DMS153 (cell line): Measurements from ENCODE around the gene PARP2.
"Not testable (repeated sequence)": the region's sequence is repeated elsewhere in the genome, so short reads cannot be mapped to it uniquely, and the experiment has no call there.

ENCODE experiments used
- DNase-seq: peaks from one replicate; lab custom pipeline; 2025; lab: John Stamatoyannopoulos, UW

Gene PARP2

GRCh38 chr14:20347747-20348146 lies 4.3 kb downstream of the PARP2 start:
- DNase-seq = no peak

- no peak for DNase-seq
Measured at GRCh38 chr14:20350282-20350681, 6.8 kb downstream of the PARP2 start.

- DNase-seq = no peak
Measured at GRCh38 chr14:20350860-20351259, 7.4 kb downstream of the PARP2 start.

- no peak for DNase-seq
Measured at GRCh38 chr14:20356422-20356821, 13.0 kb downstream of the PARP2 start.

- not testable (repeated sequence) for DNase-seq
Measured at GRCh38 chr14:20358474-20358873, 15.0 kb downstream of the PARP2 start.

GRCh38 chr14:20365928-20366327 lies 22.5 kb downstream of the PARP2 start:
- DNase-seq = no peak

- no peak for DNase-seq
Measured at GRCh38 chr14:20372796-20373195, 29.4 kb downstream of the PARP2 start.

- no peak for DNase-seq
Measured at GRCh38 chr14:20375471-20375870, 32.0 kb downstream of the PARP2 start.

GRCh38 chr14:20376071-20376588 lies 32.7 kb downstream of the PARP2 start:
- DNase-seq = no peak

- DNase-seq = no peak
Measured at GRCh38 chr14:20377171-20377570, 33.7 kb downstream of the PARP2 start.

GRCh38 chr14:20379743-20380142 lies 36.3 kb downstream of the PARP2 start:
- DNase-seq = no peak

GRCh38 chr14:20380681-20381080 lies 37.2 kb downstream of the PARP2 start:
- no peak for DNase-seq

GRCh38 chr14:20381341-20381740 lies 37.9 kb downstream of the PARP2 start:
- no peak for DNase-seq

- no peak for DNase-seq
Measured at GRCh38 chr14:20382526-20382925, 39.1 kb downstream of the PARP2 start.

- DNase-seq = no peak
Measured at GRCh38 chr14:20383032-20383431, 39.6 kb downstream of the PARP2 start.

- no peak for DNase-seq
Measured at GRCh38 chr14:20383636-20384035, 40.2 kb downstream of the PARP2 start.

- no peak for DNase-seq
Measured at GRCh38 chr14:20384321-20384720, 40.9 kb downstream of the PARP2 start.

- DNase-seq = no peak
Measured at GRCh38 chr14:20384886-20385285, 41.5 kb downstream of the PARP2 start.

- DNase-seq = no peak
Measured at GRCh38 chr14:20386276-20386855, 42.9 kb downstream of the PARP2 start.

GRCh38 chr14:20387576-20387975 lies 44.1 kb downstream of the PARP2 start:
- DNase-seq = no peak

GRCh38 chr14:20388159-20388558 lies 44.7 kb downstream of the PARP2 start:
- no peak for DNase-seq

- no peak for DNase-seq
Measured at GRCh38 chr14:20391505-20391904, 48.1 kb downstream of the PARP2 start.

- DNase-seq = no peak
Measured at GRCh38 chr14:20397511-20397910, 54.1 kb downstream of the PARP2 start.

- DNase-seq = no peak
Measured at GRCh38 chr14:20400589-20400964, 57.1 kb downstream of the PARP2 start.
